Gastrocnemius medialis (tissue), 4 donors: ENCODE results near the gene CADPS.

ENCODE experiments used
- POLR2A ChIP-seq, 2 donors: fragments of 450-650 bp; IDR thresholded peaks; one replicate each; pipeline ENCODE4 v1.6.1; 2017; ENCODE audit warnings: antibody characterized with exemption in 2 of 2, mild to moderate bottlenecking in 2 of 2, moderate library complexity in 2 of 2
- TF ChIP-seq, protein P1 (sequence below), 5 experiments: fragments of 450-650 bp in 3 of 5; fragments of 200-600 bp in 2 of 5; sonication (generic) in 2 of 5; IDR thresholded peaks in 4 of 5; conservative IDR thresholded peaks in 1 of 5; 1 replicate in 4 of 5; 2 replicates in 1 of 5; pipeline ENCODE4 v1.5.1; 2016 to 2019; ENCODE audit warnings: antibody characterized with exemption in 5 of 5, mild to moderate bottlenecking in 3 of 5, moderate library complexity in 3 of 5

GRCh38 chr3:62771331-62772072 lies 103.7 kb downstream of the CADPS start:
- no peak for TF ChIP-seq POLR2A (IDR thresholded peaks at IDR 0.05)
- TF ChIP-seq, protein P1, sequence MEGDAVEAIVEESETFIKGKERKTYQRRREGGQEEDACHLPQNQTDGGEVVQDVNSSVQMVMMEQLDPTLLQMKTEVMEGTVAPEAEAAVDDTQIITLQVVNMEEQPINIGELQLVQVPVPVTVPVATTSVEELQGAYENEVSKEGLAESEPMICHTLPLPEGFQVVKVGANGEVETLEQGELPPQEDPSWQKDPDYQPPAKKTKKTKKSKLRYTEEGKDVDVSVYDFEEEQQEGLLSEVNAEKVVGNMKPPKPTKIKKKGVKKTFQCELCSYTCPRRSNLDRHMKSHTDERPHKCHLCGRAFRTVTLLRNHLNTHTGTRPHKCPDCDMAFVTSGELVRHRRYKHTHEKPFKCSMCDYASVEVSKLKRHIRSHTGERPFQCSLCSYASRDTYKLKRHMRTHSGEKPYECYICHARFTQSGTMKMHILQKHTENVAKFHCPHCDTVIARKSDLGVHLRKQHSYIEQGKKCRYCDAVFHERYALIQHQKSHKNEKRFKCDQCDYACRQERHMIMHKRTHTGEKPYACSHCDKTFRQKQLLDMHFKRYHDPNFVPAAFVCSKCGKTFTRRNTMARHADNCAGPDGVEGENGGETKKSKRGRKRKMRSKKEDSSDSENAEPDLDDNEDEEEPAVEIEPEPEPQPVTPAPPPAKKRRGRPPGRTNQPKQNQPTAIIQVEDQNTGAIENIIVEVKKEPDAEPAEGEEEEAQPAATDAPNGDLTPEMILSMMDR (IDR thresholded peaks at IDR 0.05 in 4 of 5, conservative IDR thresholded peaks at IDR 0.05 in 1 of 5), result no peak
